HG03097 (cell line): Measurements from ENCODE around the gene PAQR5.
A peak's percentile ranks its signal among the peaks of the same experiment; 100 is the strongest.

Experiments
- ATAC-seq: cut with Tn5 transposase; IDR thresholded peaks from one replicate; pipeline ENCODE4 v1.9.1; 2021; ENCODE audit not compliant: unreplicated experiment, low FRiP score

PAQR5 gene

DNA sequence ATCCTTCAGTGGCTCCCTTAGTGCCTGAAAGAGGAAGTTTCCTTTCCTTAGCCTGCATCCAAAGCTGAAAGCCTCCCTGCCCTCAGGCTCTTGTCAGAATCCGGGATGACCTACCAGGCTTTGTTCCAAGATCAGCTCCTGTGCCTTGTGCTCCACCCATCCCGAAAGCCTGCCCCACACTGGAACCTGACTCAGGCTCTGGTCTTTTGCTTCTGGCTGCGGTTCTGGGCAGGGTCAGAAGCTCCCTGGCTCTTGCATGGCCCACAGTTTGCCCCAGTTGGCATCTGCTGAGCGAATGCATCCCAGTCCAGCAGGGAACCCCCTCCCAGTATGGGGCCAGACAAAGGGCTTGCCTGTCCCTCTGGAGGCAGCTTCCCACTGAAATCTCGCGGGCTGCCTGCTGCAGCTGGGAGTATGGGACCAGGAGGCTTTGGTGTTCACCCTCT lies 89.6 kb downstream of the PAQR5 start:
- ATAC-seq: no peak

- ATAC-seq: no peak
Observed at GRCh38 chr15:69389426-69389825, 90.7 kb downstream of the PAQR5 start.

DNA sequence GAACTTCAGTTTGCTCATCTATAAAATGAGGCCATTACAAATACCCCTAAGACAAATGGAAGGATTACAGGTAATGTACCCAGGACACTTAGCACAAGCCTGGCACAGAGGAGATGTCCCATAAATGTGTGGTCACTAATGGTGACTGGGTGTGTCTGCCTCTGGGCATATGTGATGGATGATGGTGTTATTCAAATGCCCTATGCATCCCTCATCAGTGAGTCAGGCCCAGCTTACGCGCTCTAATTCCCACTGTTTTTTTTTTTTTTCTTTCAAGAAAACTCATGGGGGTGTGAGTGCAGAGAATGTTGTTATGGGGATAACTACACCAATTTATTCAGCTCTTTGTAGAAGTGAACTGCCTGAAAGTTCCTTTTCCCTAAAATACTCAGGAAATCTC lies 91.9 kb downstream of the PAQR5 start:
- no peak for ATAC-seq

DNA sequence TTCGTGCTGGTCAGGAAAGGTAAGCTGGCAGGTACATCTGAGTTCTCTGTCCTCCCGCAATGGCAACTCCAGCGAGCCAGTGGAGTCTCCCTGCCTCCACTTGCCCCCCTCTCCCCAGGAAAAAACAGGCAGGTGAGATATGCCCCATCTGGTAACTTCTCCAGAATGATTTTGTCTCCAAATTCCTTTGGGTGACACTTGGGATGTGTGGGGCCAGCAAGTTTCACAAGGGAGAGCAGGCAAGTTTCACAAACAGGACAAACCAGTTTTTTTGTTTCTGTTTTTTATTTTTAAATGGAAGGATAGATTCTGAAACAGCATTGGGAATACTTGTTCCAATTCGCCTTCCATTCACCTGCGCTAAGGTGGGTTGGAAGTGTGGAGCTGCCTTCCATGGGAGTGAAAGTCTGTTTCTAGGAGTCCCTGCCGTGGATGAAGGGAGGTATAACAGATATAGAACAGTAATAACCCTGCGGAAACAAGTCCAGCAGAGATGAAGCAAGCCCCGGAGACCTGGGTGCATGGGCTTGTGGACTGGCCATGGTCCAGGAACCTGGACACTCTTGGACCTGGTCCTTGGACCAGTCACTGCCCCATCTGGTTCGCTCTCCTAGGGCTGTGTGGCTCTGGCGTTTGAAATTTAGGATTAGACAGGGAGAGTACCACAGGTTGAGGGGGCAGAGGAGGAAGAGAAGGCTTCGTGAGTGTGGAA lies 92.5 kb downstream of the PAQR5 start:
- no peak for ATAC-seq

DNA sequence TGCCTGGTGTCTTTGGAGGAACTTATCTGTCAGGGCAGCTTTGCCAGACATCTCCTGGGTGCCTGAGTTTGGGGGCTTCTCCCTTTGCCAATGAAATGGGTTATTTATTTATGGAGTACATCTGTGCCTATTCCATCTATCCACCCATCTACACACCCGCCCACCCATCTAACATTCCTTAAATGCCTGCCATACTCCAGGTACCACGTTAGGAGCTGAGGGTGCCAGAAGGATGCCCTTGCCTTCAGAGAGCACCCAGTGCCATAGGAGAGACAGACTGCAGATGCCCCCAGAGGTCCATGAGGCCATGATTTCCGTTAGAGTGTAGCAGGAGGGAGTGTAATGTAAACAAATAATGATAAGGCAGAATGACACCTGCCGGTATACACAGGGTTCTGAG lies 93.6 kb downstream of the PAQR5 start:
- no peak for ATAC-seq

- ATAC-seq: no peak
Observed at GRCh38 chr15:69393831-69394491, 95.2 kb downstream of the PAQR5 start.

DNA sequence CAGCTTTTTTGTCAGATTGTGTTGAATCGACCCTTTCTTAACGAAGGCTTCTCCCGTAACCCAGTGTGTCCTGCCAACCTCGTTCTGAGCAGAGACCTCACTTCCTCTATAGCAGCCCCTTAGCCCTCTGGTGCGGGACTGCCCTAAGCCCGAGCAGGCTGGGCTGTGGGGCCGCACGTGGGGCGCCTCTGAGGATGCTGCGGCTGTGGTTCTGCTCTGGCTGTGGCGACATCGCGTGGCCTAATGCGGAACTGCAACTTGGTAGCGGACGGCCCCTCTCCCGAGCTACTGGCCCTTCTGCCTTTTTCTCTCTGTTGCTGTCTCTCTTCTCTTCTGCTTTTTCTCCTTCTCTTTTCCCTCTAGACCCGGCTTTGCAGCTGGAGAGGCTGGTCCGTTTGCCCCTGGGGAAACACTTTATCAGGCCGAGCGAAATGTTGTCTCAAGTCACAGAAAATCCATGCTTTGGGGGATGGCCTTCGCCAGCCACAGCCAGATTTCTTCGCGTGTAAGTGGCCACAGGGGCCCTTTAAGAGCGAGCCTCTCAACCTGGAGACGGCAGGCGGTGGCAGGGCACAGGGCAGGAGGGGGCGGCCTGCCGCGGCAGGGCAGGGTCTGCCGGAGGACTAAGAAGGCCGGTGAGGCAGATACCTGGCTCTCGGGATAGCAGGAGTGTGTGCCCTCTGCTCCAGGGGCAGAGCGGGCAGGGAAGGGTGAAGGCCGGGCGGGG lies 96.0 kb downstream of the PAQR5 start:
- no peak for ATAC-seq

DNA sequence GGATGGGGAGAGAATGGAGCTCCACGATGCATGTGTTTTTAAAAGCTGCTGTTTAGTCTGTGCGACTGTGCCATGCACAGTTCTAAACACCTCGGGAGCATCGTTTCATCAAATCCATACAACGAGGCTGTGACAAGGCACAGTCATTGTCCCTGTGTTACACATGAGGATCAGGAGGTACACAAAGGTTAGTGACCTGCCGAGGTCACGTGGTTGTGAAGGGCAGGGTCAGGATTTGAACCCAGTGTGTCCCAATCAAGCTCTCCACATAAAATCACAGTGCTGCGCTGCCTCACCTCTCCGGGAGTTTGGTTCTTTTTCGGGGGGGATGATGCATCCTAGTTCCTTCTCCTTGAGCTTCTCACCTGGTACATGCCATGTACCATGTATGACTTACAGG lies 96.7 kb downstream of the PAQR5 start:
- no peak for ATAC-seq

DNA sequence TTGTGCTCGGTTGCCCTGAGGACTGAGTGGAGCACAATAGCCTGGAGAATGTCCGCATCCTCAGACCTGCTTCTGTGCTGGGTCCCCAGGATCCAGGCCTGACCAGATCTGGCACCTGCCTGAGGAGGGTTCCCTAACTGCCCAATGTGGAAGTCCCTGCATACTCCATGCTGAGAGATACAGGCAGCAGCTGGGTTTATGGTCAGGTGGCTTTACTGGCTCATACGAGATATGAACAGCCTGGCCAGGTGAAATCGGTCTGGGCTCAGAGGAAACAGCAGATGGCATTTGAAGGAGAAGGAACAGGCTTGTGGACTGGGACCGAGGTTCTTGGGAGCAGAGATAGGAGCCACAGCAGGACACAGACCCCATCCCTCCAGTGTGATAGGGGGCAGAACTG lies 97.3 kb downstream of the PAQR5 start:
- ATAC-seq: no peak

DNA sequence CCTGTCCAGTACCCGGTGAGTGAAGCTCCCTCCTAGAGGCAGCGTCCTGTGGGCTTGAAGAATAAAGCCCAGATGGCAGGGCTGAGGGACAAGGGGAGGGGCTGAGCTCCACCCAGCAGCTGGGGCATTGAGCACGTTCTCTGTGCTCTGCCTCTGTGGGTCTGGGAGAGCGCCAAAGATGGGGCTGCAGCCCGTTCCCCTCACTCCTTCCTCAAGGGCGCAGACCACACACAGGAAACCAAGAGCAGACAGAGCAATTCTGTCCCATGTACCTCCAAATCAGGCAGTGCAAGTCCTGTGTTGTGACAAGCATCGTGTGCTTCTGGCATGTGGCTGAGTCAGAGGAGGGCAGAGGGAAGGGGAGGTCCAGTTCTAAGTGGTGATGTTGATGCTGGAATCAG lies 99.8 kb downstream of the PAQR5 start:
- no peak for ATAC-seq

DNA sequence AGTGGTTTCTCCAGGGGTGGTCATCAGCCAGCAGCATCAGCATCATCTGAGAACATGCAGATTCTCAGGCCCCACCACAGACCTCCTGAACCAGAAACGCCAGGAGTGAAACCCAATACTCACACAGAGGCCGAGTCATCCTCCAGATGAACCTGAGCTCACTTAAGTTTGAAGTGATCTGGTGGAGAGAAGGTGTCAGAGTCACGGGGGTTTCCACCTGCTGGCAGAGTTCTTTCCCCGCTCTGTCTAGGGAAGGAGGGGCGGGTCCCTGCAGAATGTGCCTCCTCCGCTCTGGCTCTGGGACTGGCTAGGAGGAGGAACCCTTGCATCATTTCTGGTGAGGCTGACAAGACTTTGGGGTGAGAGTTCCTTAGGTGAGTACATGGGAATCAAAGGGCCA lies 102.1 kb downstream of the PAQR5 start:
- no peak for ATAC-seq

DNA sequence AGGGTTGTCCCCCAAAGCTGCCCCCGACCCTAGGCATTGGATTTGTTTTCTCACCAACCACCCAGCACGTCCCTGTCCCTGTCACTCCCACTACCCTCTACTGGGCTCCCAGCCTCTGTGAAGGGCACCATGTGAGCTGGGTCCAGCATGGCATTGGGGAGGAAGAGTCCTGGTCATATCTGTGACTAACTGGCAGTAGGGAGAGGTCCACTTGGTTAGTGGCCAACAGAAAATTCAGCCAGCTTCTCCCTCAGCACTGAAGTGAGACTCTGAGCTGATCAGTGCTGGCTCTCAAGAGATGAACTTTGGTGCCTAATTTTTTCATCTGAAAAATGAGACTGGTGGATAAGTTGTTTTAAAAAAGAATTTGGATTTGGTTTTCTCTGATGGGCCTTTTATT lies 104.1 kb downstream of the PAQR5 start:
- ATAC-seq: no peak

GRCh38 chr15:69403594-69403993 lies 104.9 kb downstream of the PAQR5 start:
- no peak for ATAC-seq

DNA sequence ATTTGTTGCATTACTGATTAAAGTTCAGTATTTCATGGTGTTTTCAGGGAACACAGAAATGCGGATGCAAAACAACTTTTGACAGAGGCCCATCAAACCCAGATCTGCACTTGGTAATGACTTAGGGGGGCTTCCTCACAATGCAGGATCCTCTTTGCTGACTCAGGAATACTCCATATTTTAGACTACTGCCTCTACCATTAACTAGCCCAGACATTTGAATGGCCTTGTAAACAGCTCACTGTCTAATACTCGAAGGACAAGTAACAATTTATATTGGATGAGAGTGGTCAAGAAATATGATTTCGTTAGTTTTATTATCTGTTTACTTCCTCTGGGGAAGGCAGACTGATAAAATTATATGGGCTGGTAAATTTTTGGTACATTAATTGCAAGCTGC lies 106.4 kb downstream of the PAQR5 start:
- no peak for ATAC-seq

DNA sequence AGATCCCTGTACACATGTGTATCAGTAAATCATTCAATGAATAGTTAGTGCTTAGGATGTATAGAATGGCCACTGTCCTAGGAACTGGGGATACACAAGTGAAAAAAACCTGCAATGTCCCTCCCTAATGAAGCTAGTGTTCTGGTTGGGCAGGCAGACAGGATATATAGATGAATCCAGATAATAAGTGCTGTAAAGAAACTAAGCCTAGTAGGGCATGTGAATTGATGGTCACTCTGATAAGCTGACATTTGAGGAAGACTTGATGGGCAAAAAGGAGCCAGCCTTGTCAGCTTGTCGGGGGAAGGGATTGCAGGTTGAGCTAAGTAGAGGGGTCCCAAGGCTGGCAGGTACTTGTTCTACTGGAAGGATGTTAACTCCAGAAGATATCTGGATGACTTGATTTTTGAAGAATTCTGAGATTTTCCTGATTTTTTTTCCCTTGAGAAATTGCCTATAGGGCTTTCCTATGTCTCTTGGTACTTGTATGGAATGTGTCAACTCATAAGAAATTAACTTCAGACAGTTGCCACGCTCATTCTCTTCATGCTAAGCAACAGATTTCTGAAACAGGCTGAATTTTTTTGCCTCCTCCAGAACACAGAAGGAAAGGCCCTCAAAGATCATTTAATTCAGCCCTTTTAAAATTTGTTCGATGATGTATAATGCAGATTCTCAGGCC lies 109.1 kb downstream of the PAQR5 start:
- no peak for ATAC-seq

DNA sequence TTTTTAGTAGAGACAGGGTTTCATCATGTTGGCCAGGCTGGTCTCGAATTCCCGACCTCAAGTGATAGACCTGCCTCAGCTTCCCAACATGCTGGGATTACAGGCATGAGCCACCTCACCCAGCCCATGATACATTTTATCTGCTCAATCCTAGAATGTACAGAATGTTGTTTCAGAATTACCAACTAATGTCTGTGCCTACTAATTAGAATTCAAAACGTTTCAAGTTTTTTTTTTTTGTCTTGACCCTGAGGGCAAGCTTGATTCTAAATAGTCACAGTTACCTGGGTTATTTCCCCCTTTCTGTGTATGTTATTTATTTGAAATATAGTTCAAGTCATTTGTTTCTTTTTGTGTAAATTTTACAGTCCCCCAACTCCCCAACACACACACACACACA lies 110.1 kb downstream of the PAQR5 start:
- ATAC-seq: no peak

- ATAC-seq: no peak
Observed at GRCh38 chr15:69410248-69410874, 111.6 kb downstream of the PAQR5 start.

DNA sequence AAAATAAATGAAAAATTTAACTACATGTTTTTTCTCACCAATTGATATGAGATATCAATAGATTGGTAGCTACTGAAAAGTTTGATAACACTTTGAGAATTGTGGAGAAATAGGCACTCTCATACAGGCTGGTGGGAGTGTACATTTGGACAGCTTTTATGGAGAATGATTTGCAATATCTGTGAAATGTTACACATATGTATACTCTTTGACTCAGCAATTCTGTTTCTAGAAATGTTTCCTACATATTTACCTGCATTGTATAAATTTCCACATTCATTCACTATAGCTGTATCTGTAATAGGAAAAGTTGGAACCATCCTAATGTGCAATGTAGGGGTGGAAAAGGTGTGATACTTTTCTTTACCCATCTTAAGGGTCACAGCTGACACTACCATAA lies 113.6 kb downstream of the PAQR5 start:
- no peak for ATAC-seq

- no peak for ATAC-seq
Observed at GRCh38 chr15:69412701-69413100, 114.0 kb downstream of the PAQR5 start.

DNA sequence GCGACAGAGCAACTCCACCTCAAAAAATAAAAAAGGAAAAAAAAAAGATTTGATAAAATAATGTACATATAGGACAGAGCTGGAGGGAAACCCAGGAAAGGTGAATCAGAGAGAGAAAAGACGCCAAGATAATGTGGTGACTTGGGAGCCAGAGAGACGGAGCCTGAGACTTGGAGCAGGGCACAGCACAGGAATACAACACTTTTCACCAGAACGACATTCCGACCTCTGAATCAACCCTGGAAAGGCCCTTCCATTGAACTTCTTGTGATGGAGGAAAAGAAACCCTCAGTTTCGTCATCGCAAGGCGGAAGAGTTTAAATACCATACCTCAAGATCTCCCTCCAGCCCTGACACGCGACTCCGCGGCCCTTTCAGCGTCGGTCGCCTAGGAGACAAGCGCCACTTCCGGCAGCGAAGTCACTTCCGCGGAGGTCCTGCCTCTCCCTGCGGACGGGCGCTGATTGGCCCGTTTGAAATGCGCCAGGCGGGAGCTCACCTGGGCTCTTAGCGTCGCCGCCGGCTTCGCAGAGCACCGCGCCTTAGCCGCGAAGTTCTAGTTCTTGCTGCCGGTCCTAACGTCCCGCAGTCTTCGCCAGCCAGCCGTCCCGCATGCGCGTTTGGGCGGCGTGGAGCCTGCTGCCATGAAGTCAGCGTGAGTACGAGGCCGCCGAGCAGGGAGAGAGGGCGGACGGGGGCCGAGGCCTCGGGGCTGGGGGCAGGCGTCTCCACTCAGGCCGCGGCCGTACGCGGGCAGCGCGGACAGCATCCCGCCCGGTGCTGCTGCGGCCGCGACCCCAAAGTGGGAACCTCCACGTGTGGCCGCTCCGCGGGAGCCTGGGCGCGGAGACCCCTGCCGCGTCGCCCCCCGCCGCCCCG lies 115.3 kb downstream of the PAQR5 start, which contains the start of gene KIF23:
Gene KIF23, plus strand, starts transcription at position 528 of the 879 bp plus-strand sequence. Its CDS starts 117 bp downstream, at position 645.
- peak; percentile 85 for ATAC-seq
